ENCODE data around the gene TNNC2. TPM values are rescaled to one million over a fixed set of nuclear protein-coding genes. Genes with fewer than 3 reads are reported as not detected.
A peak's percentile ranks its signal among the peaks of the same experiment; 100 is the strongest.

Gene TNNC2
- total and polyA plus RNA-seq, 2 donors (not counting 3 experiments of a cell fraction or from before 2014, with no cell fraction given) = 0.26 TPM; not detected in 1

GRCh38 chr20:45863543-45864470 is 36.7 kb upstream of the TNNC2 start:
- Histone ChIP-seq H3K36me3 (ENCODE audit: control insufficient read depth in 2 of 2, extremely low read depth in 1 of 2, insufficient read depth in 2 of 2, low read length in 2 of 2) (no peaks in the 10 kb centered on the region), H3K4me2 (ENCODE audit: insufficient read depth, low read length) (no peak overlapping the region), H3K27ac (ENCODE audit: insufficient read depth, low read depth, low read length) (no peak overlapping the region), H3K4me1 (ENCODE audit: control insufficient read depth, extremely low read depth, insufficient read depth, low read length) (peaks cover 3% of the 10 kb centered on the region), H3K9ac (replicated peaks; ENCODE audit: extremely low read depth, insufficient read depth, low read length) (no peak overlapping the region), H3K79me2 (ENCODE audit: control insufficient read depth, insufficient read depth, low read length) (no peaks in the 10 kb centered on the region), H2AFZ (ENCODE audit: low read depth, low read length) (no peak overlapping the region), H3K27me3 (ENCODE audit: control insufficient read depth in 2 of 2, insufficient read depth in 2 of 2, low read length in 2 of 2) (no peaks in the 10 kb centered on the region), H3K9me1 (replicated peaks; ENCODE audit: control insufficient read depth, extremely low read depth, insufficient read depth, low read length) (no peaks in the 10 kb centered on the region), H3K4me3 (replicated peaks in 1 of 3; ENCODE audit: insufficient read depth in 1 of 3, low read depth in 1 of 3, low read length in 3 of 3) (no peak overlapping the region), H3K9me3 (replicated peaks; ENCODE audit: control insufficient read depth, insufficient read depth, low read length) (no peaks in the 10 kb centered on the region), H4K20me1 (replicated peaks; ENCODE audit: control insufficient read depth, extremely low read depth, insufficient read depth, low read length) (no peaks in the 10 kb centered on the region)
- intact Hi-C loops (cut with micrococcal nuclease) (no loop called here), dilution Hi-C loops (cut with MboI; ENCODE audit: extremely low pct_ligation_motif_present, low sequenced_read_pairs) (no loop called here)
- no peak for FAIRE-seq
- no peak for DNase-seq (ENCODE audit: low read depth, low spot score)
- CTCF ChIA-PET = interaction anchor here (0.7 to 1.4 kb wide), 3 partner anchors 17 to 57 kb away, joined by 3 read pairs; partner anchors contain the start of gene ZSWIM1
- TF ChIP-seq JUN (IDR thresholded peaks at IDR 0.05; ENCODE audit: borderline replicate concordance, insufficient read depth, insufficient read length, low read depth) = no peak
- BruUV-seq (replicated peaks) = no TSS peak
- POLR2A ChIA-PET = no interaction called here

GRCh38 chr20:45861221-45862075 is 34.3 kb upstream of the TNNC2 start:
- Histone ChIP-seq H3K9me1 (replicated peaks; ENCODE audit: control insufficient read depth, extremely low read depth, insufficient read depth, low read length) (no peaks in the 10 kb centered on the region), H3K36me3 (ENCODE audit: control insufficient read depth in 2 of 2, extremely low read depth in 1 of 2, insufficient read depth in 2 of 2, low read length in 2 of 2) (no peaks in the 10 kb centered on the region), H3K4me3 (replicated peaks in 1 of 3; ENCODE audit: insufficient read depth in 1 of 3, low read depth in 1 of 3, low read length in 3 of 3) (no peak overlapping the region), H3K27ac (ENCODE audit: insufficient read depth, low read depth, low read length) (no peak overlapping the region), H2AFZ (ENCODE audit: low read depth, low read length) (no peak overlapping the region), H3K4me2 (ENCODE audit: insufficient read depth, low read length) (no peak overlapping the region), H3K9ac (replicated peaks; ENCODE audit: extremely low read depth, insufficient read depth, low read length) (no peak overlapping the region), H3K27me3 (ENCODE audit: control insufficient read depth in 2 of 2, insufficient read depth in 2 of 2, low read length in 2 of 2) (no peaks in the 10 kb centered on the region), H4K20me1 (replicated peaks; ENCODE audit: control insufficient read depth, extremely low read depth, insufficient read depth, low read length) (no peaks in the 10 kb centered on the region), H3K4me1 (ENCODE audit: control insufficient read depth, extremely low read depth, insufficient read depth, low read length) (peaks cover 10% of the 10 kb centered on the region), H3K79me2 (ENCODE audit: control insufficient read depth, insufficient read depth, low read length) (peaks cover 3% of the 10 kb centered on the region), H3K9me3 (replicated peaks; ENCODE audit: control insufficient read depth, insufficient read depth, low read length) (no peaks in the 10 kb centered on the region)
- no TSS peak for BruUV-seq (replicated peaks)
- peak; percentile 83 for FAIRE-seq
- CTCF ChIA-PET = interaction anchor here (0.7 to 1.4 kb wide), 3 partner anchors 24 to 73 kb away, joined by 3 to 4 read pairs (median 3); partner anchors contain the start of gene PCIF1
- TF ChIP-seq MAX (IDR thresholded peaks at IDR 0.05; ENCODE audit: insufficient read depth, insufficient read length) (no peak), EZH2 (IDR thresholded peaks at IDR 0.05; ENCODE audit: borderline replicate concordance, low read depth, low read length, severe bottlenecking) (no peak), FOS (IDR thresholded peaks at IDR 0.05; ENCODE audit: borderline replicate concordance, insufficient read depth, low read length) (no peak), CTCF (IDR thresholded peaks at IDR 0.05; ENCODE audit: extremely low read depth in 1 of 2, insufficient read depth in 1 of 2, low read depth in 1 of 2, low read length in 2 of 2) (no peak), POLR2AphosphoS5 (IDR thresholded peaks at IDR 0.05; ENCODE audit: insufficient read depth, low read depth, low read length) (no peak), GATA2 (IDR thresholded peaks at IDR 0.05; ENCODE audit: insufficient read depth, insufficient read length, low read depth, low read length) (no peak), MYC (IDR thresholded peaks at IDR 0.05; ENCODE audit: low read depth, low read length) (no peak), POLR2A (IDR thresholded peaks at IDR 0.05; ENCODE audit: low read depth, low read length) (no peak), JUN (IDR thresholded peaks at IDR 0.05; ENCODE audit: borderline replicate concordance, insufficient read depth, insufficient read length, low read depth) (no peak)
- dilution Hi-C loops (cut with MboI; ENCODE audit: extremely low pct_ligation_motif_present, low sequenced_read_pairs) (no loop called here), intact Hi-C loops (cut with micrococcal nuclease) (no loop called here)
- POLR2A ChIA-PET = interaction anchor here (0.7 kb wide), 1 partner anchor 96 kb away, joined by 3 read pairs; no protein-coding TSS in a partner anchor
- DNase-seq (ENCODE audit: low read depth, low spot score) = no peak

Measured in endothelial cell of umbilical vein (primary cell).